Mucosa of descending colon (tissue), 3 donors: Measurements from ENCODE around the gene CNOT6L. TPM values are rescaled to one million over a fixed set of nuclear protein-coding genes. Genes with fewer than 3 reads are reported as not detected.

Experiments
- ATAC-seq: fragments of 200-7000 bp; cut with Tn5 transposase; one replicate; pipeline ENCODE4 v1.9.1; 2020; ENCODE audit warnings: mild to moderate bottlenecking, moderate library complexity
- DNase-seq, 3 donors: peaks; one replicate each; pipeline ENCODE4 v3.0.0-alpha.2; 2020
- H3K36me3 ChIP-seq: fragments of 200-600 bp; one replicate; pipeline ENCODE4 v1.8.0; 2021; ENCODE audit warnings: low read depth, mild to moderate bottlenecking
- H3K4me1 ChIP-seq: fragments of 200-600 bp; one replicate; pipeline ENCODE4 v1.8.0; 2021; ENCODE audit warnings: low read depth, mild to moderate bottlenecking
- H3K4me3 ChIP-seq: fragments of 200-600 bp; one replicate; pipeline ENCODE4 v1.8.0; 2021; ENCODE audit warnings: mild to moderate bottlenecking
- H3K9me3 ChIP-seq: fragments of 200-600 bp; one replicate; pipeline ENCODE4 v1.8.0; 2021; ENCODE audit warnings: mild to moderate bottlenecking
- CTCF ChIP-seq: fragments of 200-600 bp; IDR thresholded peaks from one replicate; pipeline ENCODE4 v1.8.0; 2022; ENCODE audit warnings: antibody characterized with exemption, mild to moderate bottlenecking
- intact Hi-C, 2 donors: fragments of 100-400 bp; cut with DNase I in 1 of 2; cut with micrococcal nuclease in 1 of 2; formaldehyde crosslinking; loops; one replicate each; pipeline versions ENCODE4 v1.11.0 to v1.11.1; 2022; cut with DNase I, micrococcal nuclease
- total RNA-seq, 3 donors: library from RNA; stranded (reverse); fragmentation: NEBNext Ultra II Directional in 2 of 3; extraction: Animal tissue kit (Norgen Biotek cat#: 25700) in 2 of 3; gene quantifications; one replicate each; pipeline versions ENCODE4 v1.2.1 to v1.2.4, GENCODE V29; 2021 to 2023
- donor health status: DM: no; HTN: no; CAD: no; lungs with moderate emphysema.
- donor health status: DM: no; HTN: no; CAD: no.
- donor health status: DM: no; HTN: yes; CAD: no.

CNOT6L gene
- total RNA-seq, 3 donors from 2014 or later: 38.5 to 51.0 (median 42.7) TPM

- H3K36me3 ChIP-seq: no peaks in the 10 kb centered on the region
- no peak for DNase-seq
- peaks cover 7% of the 10 kb centered on the region for H3K4me1 ChIP-seq
- intact Hi-C loops: no loop called here
- ATAC-seq: no peak
- no peak for TF ChIP-seq CTCF
- H3K4me3 ChIP-seq: no peak overlapping the region
- no peaks in the 10 kb centered on the region for H3K9me3 ChIP-seq
Observed at GRCh38 chr4:77771566-77771965, 47.6 kb downstream of the CNOT6L start.

- Histone ChIP-seq H3K36me3 (no peaks in the 10 kb centered on the region), H3K4me1 (no peaks in the 10 kb centered on the region), H3K4me3 (no peak overlapping the region), H3K9me3 (peaks cover 14% of the 10 kb centered on the region)
- no peak for DNase-seq
- no peak for ATAC-seq
- no peak for TF ChIP-seq CTCF
- intact Hi-C loops: no loop called here
Observed at GRCh38 chr4:77765720-77766119, 53.4 kb downstream of the CNOT6L start.

GRCh38 chr4:77762531-77762930 lies 56.6 kb downstream of the CNOT6L start:
- Histone ChIP-seq H3K36me3 (no peaks in the 10 kb centered on the region), H3K9me3 (peaks cover 14% of the 10 kb centered on the region), H3K4me3 (no peak overlapping the region), H3K4me1 (no peaks in the 10 kb centered on the region)
- intact Hi-C loops: no loop called here
- no peak for ATAC-seq
- TF ChIP-seq CTCF: no peak
- DNase-seq: no peak

GRCh38 chr4:77761595-77761994 lies 57.6 kb downstream of the CNOT6L start:
- no peak for TF ChIP-seq CTCF
- intact Hi-C loops: no loop called here
- no peaks in the 10 kb centered on the region for H3K4me1 ChIP-seq
- H3K4me3 ChIP-seq: no peak overlapping the region
- ATAC-seq (no peak), DNase-seq (no peak)
- H3K9me3 ChIP-seq: peaks cover 14% of the 10 kb centered on the region
- no peaks in the 10 kb centered on the region for H3K36me3 ChIP-seq

GRCh38 chr4:77758804-77759203 lies 60.4 kb downstream of the CNOT6L start:
- Histone ChIP-seq H3K4me1 (no peaks in the 10 kb centered on the region), H3K36me3 (no peaks in the 10 kb centered on the region), H3K4me3 (no peak overlapping the region), H3K9me3 (peaks cover 14% of the 10 kb centered on the region)
- ATAC-seq (no peak), DNase-seq (no peak)
- no peak for TF ChIP-seq CTCF
- intact Hi-C loops: no loop called here

- ATAC-seq: no peak
- Histone ChIP-seq H3K4me1 (no peaks in the 10 kb centered on the region), H3K9me3 (no peaks in the 10 kb centered on the region), H3K4me3 (no peak overlapping the region), H3K36me3 (no peaks in the 10 kb centered on the region)
- intact Hi-C loops: no loop called here
- DNase-seq: no peak
- no peak for TF ChIP-seq CTCF
Observed at GRCh38 chr4:77751764-77752163, 67.4 kb downstream of the CNOT6L start.
